GM21737 (cell line): ENCODE results near the gene CUEDC2.

Source experiments
- ATAC-seq: cut with Tn5 transposase; IDR thresholded peaks from one replicate; pipeline ENCODE4 v1.9.1; 2021; ENCODE audit warnings: mild to moderate bottlenecking, moderate library complexity; ENCODE audit not compliant: unreplicated experiment

Gene CUEDC2

GRCh38 chr10:102425444-102425843, 6.9 kb downstream of the CUEDC2 start:
- ATAC-seq = no peak

GRCh38 chr10:102424916-102425315, 7.5 kb downstream of the CUEDC2 start:
- no peak for ATAC-seq

- no peak for ATAC-seq
Observed at GRCh38 chr10:102424145-102424544, 8.2 kb downstream of the CUEDC2 start.

GRCh38 chr10:102423372-102423968, 8.9 kb downstream of the CUEDC2 start:
- no peak for ATAC-seq

GRCh38 chr10:102422545-102423129, 9.7 kb downstream of the CUEDC2 start:
- no peak for ATAC-seq

- ATAC-seq = peak; percentile 1
Observed at GRCh38 chr10:102421757-102422512, 10.4 kb downstream of the CUEDC2 start.

GRCh38 chr10:102421507-102421756, 10.9 kb downstream of the CUEDC2 start:
- ATAC-seq = no peak

- ATAC-seq = peak; percentile 52
Observed at GRCh38 chr10:102420714-102421506, 11.5 kb downstream of the CUEDC2 start, which contains the start of gene FBXL15. Gene FBXL15, plus strand, starts transcription at chr10:102420836. Its CDS starts 294 bp downstream, at chr10:102421130.

- ATAC-seq = no peak
Observed at GRCh38 chr10:102420181-102420713, 12.1 kb downstream of the CUEDC2 start.

GRCh38 chr10:102419269-102420180, 12.8 kb downstream of the CUEDC2 start:
- ATAC-seq = no peak

GRCh38 chr10:102418622-102419268, 13.6 kb downstream of the CUEDC2 start, which contains the start of gene PSD:
Gene PSD, minus strand, starts transcription at chr10:102418785. Its CDS starts 1,747 bp downstream, at chr10:102417038.
- ATAC-seq = no peak

- ATAC-seq = no peak
Observed at GRCh38 chr10:102416695-102417094, 15.7 kb downstream of the CUEDC2 start.

GRCh38 chr10:102416283-102416682, 16.1 kb downstream of the CUEDC2 start:
- no peak for ATAC-seq

GRCh38 chr10:102414749-102415148, 17.6 kb downstream of the CUEDC2 start:
- no peak for ATAC-seq

GRCh38 chr10:102413806-102414561, 18.4 kb downstream of the CUEDC2 start:
- ATAC-seq = no peak

GRCh38 chr10:102413053-102413705, 19.2 kb downstream of the CUEDC2 start:
- no peak for ATAC-seq

GRCh38 chr10:102412293-102412692, 20.1 kb downstream of the CUEDC2 start:
- ATAC-seq = no peak
